ENCODE measurements around the gene GPHB5. TPM values are rescaled to one million over a fixed set of nuclear protein-coding genes. Genes with fewer than 3 reads are reported as not detected.

The GPHB5 gene
- total RNA-seq, 1 donor from 2014 or later, result not detected

GRCh38 chr14:63276492-63277342 lies 42.0 kb downstream of the GPHB5 start:
- no peaks in the 10 kb centered on the region for H3K36me3 Mint-ChIP-seq (ENCODE audit: insufficient read depth)
- H3K27me3 Mint-ChIP-seq, result no peaks in the 10 kb centered on the region
- no peak overlapping the region for H3K4me3 Mint-ChIP-seq (ENCODE audit: low read depth)
- no peak for DNase-seq (ENCODE audit: low spot score, unreplicated experiment)
- no peaks in the 10 kb centered on the region for H3K4me1 Mint-ChIP-seq (ENCODE audit: low read depth)
- no peak overlapping the region for H3K27ac Mint-ChIP-seq
- no peaks in the 10 kb centered on the region for H3K9me3 Mint-ChIP-seq (ENCODE audit: low read depth)
- TF ChIP-seq CTCF (IDR thresholded peaks at IDR 0.05; ENCODE audit: unreplicated experiment), result peak; percentile 97

DNA sequence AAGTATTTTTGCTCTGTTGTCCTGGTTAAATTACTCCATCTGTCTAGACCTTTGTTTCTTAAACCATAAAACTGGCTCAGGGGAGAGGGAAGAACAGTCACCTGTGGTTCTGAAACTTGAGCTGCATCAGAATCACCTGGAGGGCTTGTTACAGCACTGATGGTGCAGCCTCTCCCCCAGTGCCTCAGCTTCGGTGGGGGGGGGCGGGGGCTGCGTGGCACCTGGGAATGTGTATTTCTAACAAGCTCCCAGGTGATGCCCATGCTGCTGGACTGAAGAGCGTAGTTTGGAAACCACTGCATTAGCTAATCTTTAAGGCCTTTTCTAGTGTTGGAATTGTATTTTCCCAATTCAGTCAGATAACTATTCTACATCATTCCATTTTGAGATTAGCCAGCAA lies 42.7 kb downstream of the GPHB5 start:
- H3K27ac Mint-ChIP-seq, result no peak overlapping the region
- H3K4me3 Mint-ChIP-seq (ENCODE audit: low read depth), result no peak overlapping the region
- H3K27me3 Mint-ChIP-seq, result no peaks in the 10 kb centered on the region
- no peak for DNase-seq (ENCODE audit: low spot score, unreplicated experiment)
- no peak for TF ChIP-seq CTCF (IDR thresholded peaks at IDR 0.05; ENCODE audit: unreplicated experiment)
- H3K9me3 Mint-ChIP-seq (ENCODE audit: low read depth), result no peaks in the 10 kb centered on the region
- no peaks in the 10 kb centered on the region for H3K36me3 Mint-ChIP-seq (ENCODE audit: insufficient read depth)
- H3K4me1 Mint-ChIP-seq (ENCODE audit: low read depth), result no peaks in the 10 kb centered on the region

GRCh38 chr14:63275611-63276010 lies 43.1 kb downstream of the GPHB5 start:
- no peaks in the 10 kb centered on the region for H3K36me3 Mint-ChIP-seq (ENCODE audit: insufficient read depth)
- no peak overlapping the region for H3K4me3 Mint-ChIP-seq (ENCODE audit: low read depth)
- TF ChIP-seq CTCF (IDR thresholded peaks at IDR 0.05; ENCODE audit: unreplicated experiment), result no peak
- no peak for DNase-seq (ENCODE audit: low spot score, unreplicated experiment)
- no peaks in the 10 kb centered on the region for H3K4me1 Mint-ChIP-seq (ENCODE audit: low read depth)
- no peaks in the 10 kb centered on the region for H3K9me3 Mint-ChIP-seq (ENCODE audit: low read depth)
- no peaks in the 10 kb centered on the region for H3K27me3 Mint-ChIP-seq
- no peak overlapping the region for H3K27ac Mint-ChIP-seq

DNA sequence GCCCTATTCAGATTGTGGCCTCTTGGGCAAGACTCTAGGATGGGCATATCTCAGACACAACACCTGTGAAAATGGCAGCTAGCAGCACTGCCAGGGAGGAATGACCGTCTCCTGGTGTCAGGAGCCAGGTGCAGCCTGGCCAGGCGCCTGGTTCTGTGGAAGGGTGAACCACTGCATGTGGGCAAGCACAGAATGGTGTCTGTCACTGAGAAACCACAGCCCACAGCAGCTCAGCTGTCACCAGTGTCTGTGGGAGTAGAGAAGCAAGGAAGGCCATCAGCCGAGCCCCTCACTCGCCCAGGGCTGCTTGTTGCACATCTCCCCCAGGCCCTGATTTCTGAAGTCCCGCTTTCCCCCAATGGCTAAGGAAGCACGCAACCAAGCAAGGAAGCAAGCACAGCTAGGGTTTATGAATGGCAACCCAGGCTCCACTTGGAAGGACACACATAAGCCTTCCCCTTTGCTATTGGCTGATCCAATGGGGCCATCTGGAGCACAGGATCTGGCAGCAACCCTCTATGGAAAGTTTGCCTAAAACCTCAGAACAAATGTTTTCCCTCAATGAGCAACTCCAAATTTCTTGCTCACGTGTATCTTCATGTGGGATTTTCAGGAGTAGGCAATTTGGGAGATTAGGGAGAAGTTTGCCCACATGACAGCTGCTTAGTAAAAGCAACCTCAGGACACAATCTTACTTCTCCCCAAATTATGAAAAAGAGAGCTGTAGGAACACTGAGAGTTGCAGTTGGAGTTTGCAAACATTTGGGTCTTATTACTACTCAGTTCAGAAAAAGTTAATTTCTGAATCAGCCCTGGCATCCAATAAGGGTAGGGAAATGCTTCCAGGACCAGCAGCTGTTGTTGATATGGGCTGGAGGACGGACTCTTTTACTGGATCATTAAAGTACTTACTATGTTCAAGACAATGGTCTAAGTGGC lies 44.7 kb downstream of the GPHB5 start:
- Mint-ChIP-seq H3K4me3 (ENCODE audit: low read depth) (no peak overlapping the region), H3K27ac (no peak overlapping the region), H3K36me3 (ENCODE audit: insufficient read depth) (no peaks in the 10 kb centered on the region), H3K4me1 (ENCODE audit: low read depth) (no peaks in the 10 kb centered on the region), H3K27me3 (peaks cover 1% of the 10 kb centered on the region), H3K9me3 (ENCODE audit: low read depth) (no peaks in the 10 kb centered on the region)
- DNase-seq (ENCODE audit: low spot score, unreplicated experiment), result no peak
- TF ChIP-seq CTCF (IDR thresholded peaks at IDR 0.05; ENCODE audit: unreplicated experiment), result no peak

DNA sequence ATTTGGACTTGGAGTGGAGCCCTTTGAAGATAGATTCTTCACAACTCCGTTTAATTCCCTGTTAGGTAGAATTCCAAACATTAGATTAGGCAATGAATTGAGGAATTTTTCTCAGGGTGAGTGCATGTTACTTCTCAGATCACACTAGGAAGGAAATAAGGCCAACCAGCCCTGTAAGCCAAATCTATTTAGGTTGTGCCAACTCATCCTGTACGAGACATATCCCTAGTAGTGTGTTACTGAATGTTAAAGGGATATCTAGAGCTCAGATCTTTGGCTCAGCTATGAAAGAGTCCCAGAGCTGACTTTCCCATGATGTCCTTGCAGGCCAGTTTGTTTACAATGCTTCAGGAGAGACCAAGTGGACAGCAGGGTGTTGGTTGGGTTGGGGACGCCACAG lies 45.6 kb downstream of the GPHB5 start:
- TF ChIP-seq CTCF (IDR thresholded peaks at IDR 0.05; ENCODE audit: unreplicated experiment), result no peak
- H3K27ac Mint-ChIP-seq, result no peak overlapping the region
- no peaks in the 10 kb centered on the region for H3K36me3 Mint-ChIP-seq (ENCODE audit: insufficient read depth)
- H3K9me3 Mint-ChIP-seq (ENCODE audit: low read depth), result no peaks in the 10 kb centered on the region
- H3K27me3 Mint-ChIP-seq, result peaks cover 4% of the 10 kb centered on the region
- H3K4me3 Mint-ChIP-seq (ENCODE audit: low read depth), result no peak overlapping the region
- H3K4me1 Mint-ChIP-seq (ENCODE audit: low read depth), result peaks cover 2% of the 10 kb centered on the region
- DNase-seq (ENCODE audit: low spot score, unreplicated experiment), result no peak

Measured in progenitor cell of endocrine pancreas (in vitro differentiated cells).